ENCODE data around the gene REEP2.
"Not testable (repeated sequence)": the region's sequence is repeated elsewhere in the genome, so short reads cannot be mapped to it uniquely, and the experiment has no call there.

REEP2 gene, protein sequence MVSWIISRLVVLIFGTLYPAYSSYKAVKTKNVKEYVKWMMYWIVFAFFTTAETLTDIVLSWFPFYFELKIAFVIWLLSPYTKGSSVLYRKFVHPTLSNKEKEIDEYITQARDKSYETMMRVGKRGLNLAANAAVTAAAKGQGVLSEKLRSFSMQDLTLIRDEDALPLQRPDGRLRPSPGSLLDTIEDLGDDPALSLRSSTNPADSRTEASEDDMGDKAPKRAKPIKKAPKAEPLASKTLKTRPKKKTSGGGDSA

DNA sequence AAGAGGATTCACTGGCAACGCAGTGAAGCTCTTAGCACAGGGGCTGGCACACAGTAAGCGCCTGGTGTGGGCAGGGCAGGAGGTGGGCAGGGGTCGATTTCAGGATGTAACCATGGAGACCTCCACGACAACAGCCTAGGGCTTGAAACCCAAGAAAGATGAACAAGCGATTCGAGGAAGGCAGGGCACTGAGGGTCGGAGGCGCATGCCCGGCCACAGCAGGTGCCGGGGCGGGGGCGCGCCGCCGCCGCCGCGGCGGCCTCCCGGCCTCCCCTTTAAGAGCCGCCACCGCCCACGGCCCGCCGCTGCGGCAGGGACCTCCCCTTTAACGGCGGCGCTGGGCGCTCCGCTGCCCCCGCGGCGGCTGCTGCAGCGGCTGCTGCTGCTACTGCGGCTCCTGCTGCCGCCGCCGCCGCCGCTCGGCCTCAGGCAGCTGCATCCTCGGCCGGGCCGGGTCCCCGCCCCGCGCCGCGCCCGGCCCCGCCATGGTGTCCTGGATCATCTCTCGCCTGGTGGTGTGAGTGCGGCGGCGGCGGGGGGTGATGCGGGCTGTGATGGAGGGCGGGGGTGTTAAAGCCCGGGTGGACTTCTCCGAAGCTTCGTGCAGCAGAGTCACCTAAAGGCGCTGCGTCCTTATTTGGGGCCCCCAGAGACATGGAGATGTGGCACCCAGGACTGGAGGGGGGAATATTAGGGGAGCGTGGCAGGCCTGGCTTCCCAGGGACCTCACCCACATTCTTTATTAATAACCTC lies at the start of gene REEP2:
Gene REEP2, plus strand, starts transcription at position 334 of the 753 bp plus-strand sequence. Its CDS starts 152 bp downstream, at position 486.
- peak; percentile 61 for DNase-seq

DNA sequence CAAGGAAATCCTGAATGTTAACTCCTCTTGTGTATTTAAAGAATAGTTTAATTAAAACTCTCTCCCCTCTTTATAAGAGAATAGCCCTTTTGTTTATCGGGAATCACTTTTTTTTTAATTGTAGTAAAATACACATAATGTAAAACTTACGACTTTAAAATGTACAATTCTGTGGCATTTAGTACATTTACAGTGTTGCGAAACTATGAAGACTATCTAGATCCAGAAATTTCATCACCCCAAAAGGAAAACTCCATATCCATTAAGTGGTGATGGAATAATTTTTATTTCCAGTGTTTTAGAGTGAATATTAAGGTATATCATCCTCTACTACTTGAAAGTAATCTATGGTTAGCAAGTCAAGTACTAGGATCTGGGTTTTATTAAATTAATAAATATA lies 49.5 kb upstream of the REEP2 start:
- no peak for DNase-seq

DNA sequence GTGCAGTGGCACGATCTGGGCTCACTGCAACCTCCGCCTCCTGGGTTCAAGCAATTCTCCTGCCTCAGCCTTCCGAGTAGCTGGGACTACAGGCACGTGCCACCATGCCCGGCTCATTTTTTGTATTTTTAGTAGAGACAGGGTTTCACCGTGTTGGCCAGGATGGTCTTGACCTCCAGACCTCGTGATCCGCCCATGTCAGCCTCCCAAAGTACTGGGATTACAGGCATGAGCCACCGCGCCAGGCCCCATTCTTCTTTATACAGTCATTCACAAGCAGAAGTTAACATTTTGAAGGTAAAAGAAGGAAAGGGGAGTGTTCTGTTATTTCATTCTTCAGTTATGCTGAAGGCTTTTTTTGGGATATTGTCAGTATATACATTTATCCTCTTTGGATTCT lies 48.9 kb upstream of the REEP2 start:
- not testable (repeated sequence) for DNase-seq

DNA sequence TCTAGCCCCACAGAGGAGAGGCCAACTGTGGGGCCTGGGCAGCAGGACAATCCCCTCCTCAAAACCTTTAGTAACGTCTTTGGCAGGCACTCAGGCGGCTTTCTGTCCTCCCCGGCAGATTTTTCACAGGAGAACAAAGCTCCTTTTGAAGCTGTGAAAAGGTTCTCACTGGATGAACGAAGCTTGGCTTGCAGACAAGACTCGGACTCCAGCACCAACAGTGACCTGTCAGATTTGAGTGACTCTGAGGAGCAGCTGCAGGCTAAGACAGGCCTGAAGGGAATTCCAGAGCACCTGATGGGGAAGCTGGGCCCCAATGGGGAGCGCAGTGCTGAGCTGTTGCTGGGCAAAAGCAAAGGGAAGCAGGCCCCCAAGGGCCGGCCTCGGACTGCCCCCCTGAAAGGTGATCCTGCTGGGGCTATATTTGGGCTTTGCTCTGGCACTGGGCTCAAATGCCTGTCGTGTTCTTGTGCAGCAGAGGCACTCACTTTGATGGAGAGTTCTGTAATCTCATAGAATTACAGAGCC lies 46.9 kb upstream of the REEP2 start:
- DNase-seq, result no peak

DNA sequence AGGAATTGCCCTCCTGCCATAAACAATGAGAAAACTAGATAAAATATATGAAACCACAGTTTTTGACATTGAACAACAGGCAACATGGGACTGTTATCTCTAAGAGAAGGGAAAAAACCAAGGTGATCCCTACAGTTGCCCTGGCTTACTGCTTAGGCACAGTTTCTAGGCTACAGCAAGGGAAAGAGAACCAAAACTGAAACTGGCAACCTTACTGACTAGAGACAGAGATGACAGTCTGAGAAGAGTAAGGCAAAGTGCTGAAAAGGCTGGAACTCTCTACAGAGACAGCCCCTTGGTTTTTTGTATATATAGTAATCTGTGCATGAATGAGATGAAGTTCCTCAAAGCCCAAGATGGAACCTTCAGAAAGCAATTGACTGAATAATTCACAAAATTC lies 36.2 kb upstream of the REEP2 start:
- no peak for DNase-seq

DNA sequence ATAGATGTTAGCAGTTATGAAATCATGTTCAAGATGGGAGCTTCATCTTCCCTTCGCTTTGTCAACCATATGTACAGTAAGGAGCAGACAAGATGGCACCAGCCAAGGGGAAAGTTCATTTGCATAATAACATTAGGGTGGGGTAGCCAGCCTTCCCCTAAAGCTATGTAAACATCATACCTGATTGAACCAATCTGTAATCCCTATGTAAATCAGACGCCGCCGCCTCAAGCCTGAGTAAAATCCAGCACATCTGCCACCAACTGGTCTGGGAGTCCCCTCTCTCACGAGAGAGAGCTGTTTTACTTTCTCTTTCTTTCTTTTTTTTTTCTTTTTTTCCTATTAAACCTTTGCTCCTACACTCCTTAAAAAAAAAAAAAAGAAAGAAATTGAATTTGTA lies 30.8 kb upstream of the REEP2 start:
- DNase-seq, result peak; percentile 58

DNA sequence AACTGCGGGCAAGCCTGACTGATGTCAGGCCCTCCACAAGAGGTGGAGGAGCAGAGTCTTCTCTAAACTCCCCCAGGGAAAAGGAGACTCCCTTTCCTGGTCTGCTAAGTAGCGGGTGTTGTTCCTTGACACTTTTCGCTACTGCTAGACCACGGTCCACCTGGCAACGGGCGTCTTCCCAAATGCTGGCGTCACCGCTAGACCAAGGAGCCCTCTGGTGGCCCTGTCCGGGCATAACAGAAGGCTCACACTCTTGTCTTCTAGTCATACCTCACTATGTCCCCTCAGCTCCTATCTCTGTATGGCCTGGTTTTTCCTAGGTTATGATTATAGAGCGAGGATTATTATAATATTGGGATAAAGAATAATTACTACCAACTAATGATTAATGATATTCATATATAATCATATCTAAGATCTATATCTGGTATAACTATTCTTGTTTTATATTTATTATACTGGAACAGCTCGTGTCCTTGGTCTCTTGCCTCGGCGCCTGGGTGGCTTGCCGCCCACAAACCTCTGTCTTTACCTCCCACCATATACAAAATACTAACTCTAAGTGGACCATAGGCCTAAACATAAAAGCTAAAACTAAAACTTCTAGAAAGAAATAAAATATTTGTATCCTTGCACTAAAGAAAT lies 27.7 kb upstream of the REEP2 start:
- not testable (repeated sequence) for DNase-seq

DNA sequence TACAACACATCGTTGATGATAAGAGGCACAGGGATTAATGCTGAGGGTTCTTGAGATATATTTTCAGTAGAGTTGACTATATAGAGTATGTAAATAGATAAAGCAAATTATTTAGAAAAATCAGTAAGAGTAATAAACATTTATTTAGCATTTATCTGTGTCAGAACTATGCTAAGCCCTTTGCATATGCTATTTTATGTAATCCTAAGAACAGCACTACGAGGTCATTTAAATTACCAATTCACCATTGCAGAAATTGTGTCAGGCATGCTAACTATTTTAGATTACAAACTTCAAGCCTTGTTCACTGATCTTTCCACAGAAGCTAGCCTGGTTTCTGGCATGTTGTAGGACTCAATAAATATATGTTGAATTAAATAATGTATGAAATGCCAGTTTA lies 20.4 kb upstream of the REEP2 start:
- no peak for DNase-seq

DNA sequence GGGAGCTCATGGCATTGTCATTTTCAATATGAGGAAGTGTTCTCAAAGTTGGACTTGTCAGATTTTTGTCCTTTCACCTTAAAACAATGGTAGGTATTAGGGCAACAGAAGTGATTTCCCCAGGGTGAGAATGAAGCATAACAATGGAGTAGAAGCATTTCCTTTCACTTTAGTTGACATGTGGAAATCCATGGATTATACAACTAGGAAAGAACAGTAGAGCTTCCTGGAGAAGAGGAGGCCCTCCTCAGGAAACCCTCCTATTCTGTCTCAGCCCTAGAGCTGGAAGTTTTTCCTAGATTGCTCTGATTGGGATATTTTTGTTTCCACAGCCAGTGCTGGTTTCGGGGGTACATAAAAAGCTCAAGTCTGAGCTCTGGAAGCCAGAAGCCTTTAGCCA lies 13.8 kb upstream of the REEP2 start:
- DNase-seq, result no peak

DNA sequence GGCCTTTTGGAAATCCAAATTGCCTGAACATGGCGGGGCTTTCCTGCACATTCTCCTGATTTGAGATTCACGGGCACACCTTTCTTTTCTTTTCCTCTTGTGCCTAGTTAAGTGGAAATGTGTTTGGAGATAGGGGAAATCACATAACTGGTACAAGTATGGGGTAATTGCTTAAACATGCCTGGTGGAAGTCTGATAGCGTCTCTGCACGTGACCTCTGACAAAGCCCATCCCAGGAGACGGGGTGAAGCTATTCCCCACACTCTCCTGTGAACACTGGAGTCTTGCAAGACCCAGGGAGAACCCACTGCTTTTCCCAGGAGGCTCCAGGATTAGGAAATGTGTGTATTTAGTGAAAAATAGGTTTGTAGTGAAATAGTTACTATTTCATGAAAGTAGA lies 2.9 kb upstream of the REEP2 start:
- DNase-seq, result no peak

DNA sequence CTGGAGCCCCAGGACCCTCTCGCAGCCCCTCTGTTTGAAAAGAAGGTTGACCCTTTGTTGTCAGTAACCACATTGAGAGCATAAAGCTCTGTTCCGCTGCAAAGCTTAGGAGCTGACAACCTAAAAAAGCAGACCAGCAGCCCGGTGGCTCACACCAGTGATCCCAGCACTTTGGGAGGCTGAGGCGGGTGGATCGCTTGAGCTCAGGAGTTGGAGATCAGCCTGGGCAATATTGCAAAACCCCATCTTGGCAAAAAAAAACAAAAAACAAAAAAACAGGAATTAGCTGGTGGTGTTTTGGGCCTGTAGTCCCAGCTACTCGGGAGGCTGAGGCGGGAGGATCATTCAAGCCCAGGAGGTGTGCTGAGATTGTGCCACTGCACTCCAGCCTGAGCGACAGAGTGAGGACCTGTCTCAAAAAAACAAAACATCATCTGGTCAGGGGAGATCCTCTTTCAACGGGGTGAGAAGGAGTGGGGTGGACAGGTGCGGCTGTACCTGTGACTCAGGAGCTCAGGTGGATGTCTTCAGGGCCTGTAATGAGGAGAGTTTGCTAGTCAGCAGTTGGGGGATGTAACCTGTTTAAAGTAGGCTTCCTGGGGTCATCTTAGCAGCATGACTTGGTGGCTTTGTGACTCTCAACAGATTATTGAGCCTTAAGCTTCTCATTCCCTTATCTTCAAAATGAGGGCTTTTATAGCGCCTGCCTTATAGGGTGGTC lies 694 bp upstream of the REEP2 start:
- no peak for DNase-seq

DNA sequence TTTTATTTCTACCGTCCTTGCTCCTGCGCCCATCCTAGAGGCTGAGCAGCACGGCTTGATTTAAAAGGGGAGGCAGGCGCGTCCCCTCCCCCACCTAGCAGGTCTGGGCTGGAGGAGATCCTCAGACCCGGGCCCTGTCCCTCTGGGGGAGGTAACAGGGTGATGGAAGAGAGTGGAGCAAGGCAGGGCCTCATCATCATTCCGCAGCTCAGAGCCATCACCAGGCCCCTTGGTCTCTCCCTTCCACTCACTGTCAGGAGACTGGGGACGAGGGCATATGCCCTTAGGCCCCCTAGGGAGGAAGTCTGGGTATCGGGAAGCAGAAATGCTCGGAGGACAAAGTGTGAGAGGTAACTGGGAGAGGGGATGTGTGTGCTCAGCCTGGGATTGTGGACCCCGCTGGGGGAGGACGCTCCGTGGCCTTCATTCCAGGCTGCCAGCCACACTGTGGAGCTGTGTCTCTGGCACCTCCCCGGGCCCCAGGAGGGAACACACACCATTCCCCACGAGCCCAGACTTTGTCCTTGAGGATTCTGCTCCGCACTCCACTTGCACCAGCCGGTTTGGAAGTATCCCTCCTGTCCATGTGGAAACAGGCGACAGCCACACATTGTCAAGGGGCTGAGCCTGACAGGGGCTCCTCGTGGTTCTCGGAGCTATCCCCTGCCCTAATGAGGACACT lies 761 bp downstream of the REEP2 start:
- no peak for DNase-seq

DNA sequence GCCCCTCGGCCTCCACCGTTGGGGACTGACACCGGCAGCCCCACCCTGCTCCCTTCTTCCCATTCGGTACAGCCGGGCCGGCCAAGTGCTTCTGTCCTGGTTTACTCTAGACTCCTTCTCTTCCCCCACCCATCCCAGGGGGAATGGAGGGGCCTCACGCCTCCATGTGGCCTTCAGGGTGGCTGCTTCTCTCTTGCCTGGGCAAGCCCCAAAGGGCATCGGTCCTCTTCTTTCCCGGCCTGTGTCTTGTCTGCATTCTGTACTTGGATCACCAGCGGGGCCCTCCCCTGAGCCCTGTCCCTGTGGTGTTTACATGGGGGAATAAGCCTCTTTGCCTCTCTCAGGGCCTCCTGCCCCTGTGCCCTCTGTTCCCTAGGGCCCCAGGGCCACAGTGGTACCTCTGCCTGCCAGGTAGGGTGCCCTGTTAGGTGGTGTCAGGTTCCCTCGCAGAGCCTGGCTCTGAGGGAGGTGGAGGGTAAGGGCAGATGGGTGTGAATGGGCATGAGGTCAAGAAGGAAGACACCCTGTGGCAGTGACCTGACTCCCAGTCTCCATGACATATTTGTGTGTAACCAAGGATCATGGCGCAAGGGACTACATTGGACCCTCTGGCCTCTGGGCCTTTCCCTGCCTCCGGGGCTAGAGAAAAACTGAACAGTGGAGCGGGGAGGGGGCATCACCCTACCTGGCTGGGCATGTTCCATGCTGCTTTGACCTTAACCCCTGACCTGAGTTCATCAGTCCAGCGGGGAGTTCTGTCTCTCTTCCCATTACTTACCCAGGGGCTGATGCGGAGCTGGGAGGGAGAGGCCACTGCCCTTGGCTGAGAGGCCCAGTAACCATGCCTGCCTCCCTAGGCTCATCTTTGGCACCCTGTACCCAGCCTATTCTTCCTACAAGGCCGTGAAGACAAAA lies 1.6 kb downstream of the REEP2 start:
- no peak for DNase-seq

DNA sequence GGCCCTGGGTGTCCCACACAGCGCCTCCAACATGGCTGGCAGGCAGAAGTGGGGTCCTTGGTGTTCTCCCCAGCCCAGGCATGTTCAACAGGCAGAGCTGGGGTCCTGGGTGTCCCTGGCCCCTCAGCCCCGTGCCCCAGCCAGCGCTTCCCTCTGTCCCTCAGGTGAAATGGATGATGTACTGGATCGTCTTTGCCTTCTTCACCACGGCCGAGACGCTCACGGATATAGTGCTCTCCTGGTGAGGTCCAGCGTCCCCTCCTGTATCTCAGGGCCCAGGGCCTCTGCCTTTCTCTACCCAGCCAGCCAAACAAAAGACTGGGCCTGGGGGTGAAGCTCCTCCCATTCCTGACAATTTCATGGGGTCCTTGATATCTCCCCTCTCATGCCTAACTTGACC lies 2.4 kb downstream of the REEP2 start:
- DNase-seq, result no peak

DNA sequence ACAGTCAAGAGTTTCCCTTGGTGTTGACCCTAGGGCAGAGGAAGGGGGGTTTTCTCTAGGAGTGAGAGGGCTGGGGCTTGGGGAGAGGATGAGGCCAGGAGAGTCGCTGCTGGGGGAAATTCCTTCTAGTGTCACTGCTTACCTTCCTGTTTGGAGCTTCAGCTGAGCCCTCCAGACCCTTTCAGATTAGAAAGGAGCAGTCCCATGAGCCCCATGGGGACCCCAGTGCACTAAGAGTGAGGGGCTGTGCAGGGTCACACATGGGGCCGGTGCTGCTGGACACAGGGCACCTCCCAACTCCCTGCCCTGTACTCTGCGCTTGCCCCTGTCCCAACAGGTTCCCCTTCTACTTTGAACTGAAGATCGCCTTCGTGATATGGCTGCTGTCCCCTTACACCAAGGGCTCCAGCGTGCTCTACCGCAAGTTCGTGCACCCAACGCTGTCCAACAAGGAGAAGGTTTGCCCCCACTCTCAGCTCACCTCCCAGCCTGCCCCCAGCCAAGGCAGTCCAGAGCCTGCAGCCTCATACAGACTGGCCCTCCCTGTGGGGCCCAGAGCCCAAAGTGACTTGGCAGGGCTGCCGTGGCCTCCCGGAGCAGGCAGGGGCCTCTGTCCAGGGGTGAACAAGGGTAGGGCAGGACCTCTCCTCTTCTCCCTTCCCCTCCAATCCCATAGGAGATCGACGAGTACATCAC lies 5.4 kb downstream of the REEP2 start:
- DNase-seq, result no peak

DNA sequence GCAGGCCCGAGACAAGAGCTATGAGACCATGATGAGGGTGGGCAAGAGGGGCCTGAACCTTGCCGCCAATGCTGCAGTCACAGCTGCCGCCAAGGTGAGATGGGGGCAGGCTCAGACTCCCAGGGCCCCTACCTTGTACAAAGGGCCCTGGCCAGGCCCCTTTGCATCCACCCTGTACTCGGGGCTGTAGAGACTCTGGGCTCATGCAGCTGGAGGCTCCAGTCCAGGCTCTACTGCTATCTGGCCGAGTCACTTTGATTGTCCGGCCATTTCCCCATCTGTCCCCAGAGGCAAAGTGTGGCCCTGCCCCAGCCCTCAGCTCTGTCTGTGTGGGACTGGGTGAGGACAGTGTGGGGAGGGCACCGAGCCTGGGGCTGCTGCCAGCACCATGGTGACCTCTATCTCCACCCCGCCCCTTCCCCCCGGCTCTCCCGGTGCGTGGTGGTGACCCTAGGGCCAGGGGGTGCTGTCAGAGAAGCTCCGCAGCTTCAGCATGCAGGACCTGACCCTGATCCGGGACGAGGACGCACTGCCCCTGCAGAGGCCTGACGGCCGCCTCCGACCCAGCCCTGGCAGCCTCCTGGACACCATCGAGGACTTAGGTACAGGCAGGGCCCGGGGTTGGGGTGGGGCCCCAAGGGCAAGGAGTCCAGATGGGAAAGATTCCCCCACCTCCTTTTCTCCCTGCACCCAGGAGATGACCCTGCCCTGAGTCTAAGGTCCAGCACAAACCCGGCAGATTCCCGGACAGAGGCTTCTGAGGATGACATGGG lies 6.1 kb downstream of the REEP2 start:
- no peak for DNase-seq

DNA sequence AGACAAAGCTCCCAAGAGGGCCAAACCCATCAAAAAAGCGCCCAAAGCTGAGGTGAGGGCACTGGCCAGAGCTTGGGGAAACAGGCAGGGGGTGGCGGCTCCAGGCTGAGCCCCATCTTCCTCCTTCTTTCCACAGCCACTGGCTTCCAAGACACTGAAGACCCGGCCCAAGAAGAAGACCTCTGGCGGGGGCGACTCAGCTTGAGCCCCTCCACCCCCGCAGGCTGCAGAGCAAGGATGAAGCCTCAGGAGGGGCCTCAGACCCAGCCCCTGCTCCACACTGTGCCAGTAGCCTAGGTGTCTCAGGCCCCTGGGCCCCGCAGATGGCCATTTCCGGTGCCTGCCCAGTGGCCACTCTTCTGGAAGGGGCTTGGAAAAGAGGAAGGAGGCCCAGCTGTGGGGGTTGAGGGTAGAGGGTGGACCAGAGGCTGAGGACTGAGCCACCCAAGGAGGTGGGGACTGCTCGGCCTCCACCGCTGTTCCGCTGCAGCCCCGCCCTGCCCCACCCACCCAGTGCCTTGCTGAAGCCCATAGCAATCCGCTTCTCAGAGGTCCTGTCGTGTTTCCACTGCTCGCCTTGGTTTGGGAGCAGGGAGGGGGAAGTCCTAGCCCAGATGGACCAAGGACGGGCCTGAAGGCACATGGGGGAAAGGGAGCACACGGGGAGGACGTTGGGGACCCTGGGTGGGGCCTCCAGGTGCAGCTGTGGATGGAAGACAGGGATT lies 6.9 kb downstream of the REEP2 start:
- no peak for DNase-seq

DNA sequence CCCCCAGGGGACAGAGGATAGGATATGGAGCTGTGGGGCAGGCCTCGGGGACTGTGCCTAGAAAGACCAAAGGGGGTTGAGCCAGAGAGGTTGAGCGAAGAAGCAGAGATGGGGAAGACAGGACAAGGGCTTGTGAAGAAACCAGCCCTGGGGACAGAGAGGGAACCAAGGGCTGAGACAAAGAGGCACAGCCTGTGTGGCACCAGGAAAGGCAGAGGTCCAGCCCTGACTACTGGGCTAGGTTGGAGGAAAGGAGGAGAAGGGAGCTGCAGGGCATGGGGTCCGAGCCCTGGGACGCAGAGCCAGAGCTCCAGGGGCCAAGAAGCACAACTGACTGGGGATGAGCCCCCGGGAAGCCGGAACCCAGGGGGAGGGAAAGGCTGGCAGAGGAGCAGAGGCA lies 9.2 kb downstream of the REEP2 start:
- no peak for DNase-seq

Data from NCI-H774 (cell line).